RWPE2 (cell line): ENCODE results near the gene UBE2D3.

Source experiments
- ATAC-seq: fragments of 200-7000 bp; cut with Tn5 transposase; 3 replicates; pipeline ENCODE4 v1.9.1; 2021; ENCODE audit warnings: low read depth
- DNase-seq: peaks from one replicate; pipeline ENCODE4 v3.0.0-alpha.2; 2020; ENCODE audit warnings: low spot score
- H3K27ac ChIP-seq: fragments of 450-650 bp; 2 replicates; pipeline ENCODE4 v1.5.1; 2017; ENCODE audit warnings: mild to moderate bottlenecking; ENCODE audit not compliant: poor library complexity, severe bottlenecking
- H3K27me3 ChIP-seq: fragments of 250-450 bp; sonication (Bioruptor Pico); 2 replicates; pipeline ENCODE4 v1.5.1; 2021; ENCODE audit warnings: mild to moderate bottlenecking, moderate library complexity; ENCODE audit not compliant: insufficient read depth, poor library complexity, severe bottlenecking
- H3K36me3 ChIP-seq: fragments of 250-450 bp; sonication (Bioruptor Pico); 2 replicates; pipeline ENCODE4 v1.5.1; 2020; ENCODE audit warnings: low read depth, mild to moderate bottlenecking, moderate library complexity
- H3K4me1 ChIP-seq: fragments of 250-450 bp; sonication (Bioruptor Pico); 2 replicates; pipeline ENCODE4 v1.5.1; 2021; ENCODE audit warnings: mild to moderate bottlenecking, moderate library complexity; ENCODE audit not compliant: insufficient read depth, poor library complexity, severe bottlenecking
- H3K4me3 ChIP-seq: fragments of 250-450 bp; sonication (Bioruptor Pico); 2 replicates; pipeline ENCODE4 v1.5.1; 2021; ENCODE audit warnings: mild to moderate bottlenecking, moderate library complexity; ENCODE audit not compliant: severe bottlenecking
- H3K9me3 ChIP-seq: fragments of 250-450 bp; sonication (Bioruptor Pico); 2 replicates; pipeline ENCODE4 v1.5.1; 2021; ENCODE audit warnings: mild to moderate bottlenecking, moderate library complexity; ENCODE audit not compliant: severe bottlenecking
- CTCF ChIP-seq: fragments of 450-650 bp; IDR thresholded peaks from one replicate; pipeline ENCODE4 v1.5.1; 2017; ENCODE audit warnings: mild to moderate bottlenecking, moderate library complexity; ENCODE audit not compliant: poor library complexity, severe bottlenecking

Gene UBE2D3

DNA sequence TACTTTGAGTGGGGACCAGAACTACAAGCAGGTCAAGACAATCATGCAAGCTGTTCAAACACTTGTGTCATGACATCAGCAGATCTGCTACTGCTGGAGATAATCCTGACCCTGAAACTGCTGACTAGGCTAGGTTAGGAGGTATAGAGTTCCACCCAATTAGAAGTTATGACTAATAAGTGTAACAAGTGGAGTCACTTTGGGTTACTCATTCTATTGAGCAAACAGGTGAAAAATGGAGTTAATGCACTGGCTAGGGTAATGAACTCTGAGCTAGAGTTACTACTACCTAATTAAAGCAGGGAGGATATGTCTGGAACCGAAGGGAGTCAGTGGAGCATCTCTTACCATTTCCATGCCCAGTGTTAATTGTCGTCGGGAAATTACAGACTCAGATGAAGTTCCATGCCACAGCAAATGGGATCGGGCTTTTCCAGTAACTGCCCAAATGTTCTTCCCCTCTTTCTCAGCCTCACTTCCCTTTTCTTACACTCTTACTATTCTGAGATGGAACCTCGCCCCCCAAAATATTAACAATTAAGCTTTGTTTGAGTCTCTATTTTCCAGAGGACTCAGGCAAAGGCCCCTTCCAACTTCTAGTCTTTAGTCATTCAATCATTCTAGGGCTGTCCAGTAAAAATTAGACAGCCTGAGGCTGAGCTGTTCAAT is 46.7 kb downstream of the UBE2D3 start:
- H3K27me3 ChIP-seq = no peaks in the 10 kb centered on the region
- no peak for TF ChIP-seq CTCF
- DNase-seq = no peak

DNA sequence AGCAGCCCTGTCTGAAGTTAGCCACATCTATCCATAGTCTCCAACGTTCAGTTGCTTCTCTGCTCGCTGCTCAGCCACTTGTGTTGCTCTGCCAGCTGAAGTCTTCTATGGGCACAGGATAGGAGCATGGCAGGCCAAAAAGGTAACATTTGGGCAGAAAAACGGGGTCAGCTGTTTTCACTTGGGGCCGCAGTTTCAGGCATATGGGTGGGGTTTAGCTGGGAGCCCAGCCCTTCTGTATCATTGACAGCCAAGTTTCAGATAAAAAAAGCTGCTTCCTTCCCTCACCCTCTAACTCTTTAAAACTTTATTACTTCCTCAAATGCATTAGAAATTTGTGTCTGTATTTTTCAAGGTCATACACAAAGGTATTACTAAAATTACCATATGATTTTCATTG is 48.1 kb downstream of the UBE2D3 start:
- H3K36me3 ChIP-seq = no peaks in the 10 kb centered on the region
- no peak overlapping the region for H3K4me3 ChIP-seq
- no peak for DNase-seq
- peaks cover 11% of the 10 kb centered on the region for H3K4me1 ChIP-seq
- H3K27ac ChIP-seq = no peak overlapping the region
- H3K9me3 ChIP-seq = no peaks in the 10 kb centered on the region
- H3K27me3 ChIP-seq = no peaks in the 10 kb centered on the region
- no peak for ATAC-seq
- TF ChIP-seq CTCF = no peak

More for the DNA sequence above, 46.7 kb downstream of the UBE2D3 start:
- H3K36me3 ChIP-seq = no peaks in the 10 kb centered on the region
- no peaks in the 10 kb centered on the region for H3K9me3 ChIP-seq
- peak; percentile 96 for ATAC-seq
- H3K4me1 ChIP-seq = peaks cover 11% of the 10 kb centered on the region
- H3K4me3 ChIP-seq = no peak overlapping the region
- H3K27ac ChIP-seq = no peak overlapping the region

DNA sequence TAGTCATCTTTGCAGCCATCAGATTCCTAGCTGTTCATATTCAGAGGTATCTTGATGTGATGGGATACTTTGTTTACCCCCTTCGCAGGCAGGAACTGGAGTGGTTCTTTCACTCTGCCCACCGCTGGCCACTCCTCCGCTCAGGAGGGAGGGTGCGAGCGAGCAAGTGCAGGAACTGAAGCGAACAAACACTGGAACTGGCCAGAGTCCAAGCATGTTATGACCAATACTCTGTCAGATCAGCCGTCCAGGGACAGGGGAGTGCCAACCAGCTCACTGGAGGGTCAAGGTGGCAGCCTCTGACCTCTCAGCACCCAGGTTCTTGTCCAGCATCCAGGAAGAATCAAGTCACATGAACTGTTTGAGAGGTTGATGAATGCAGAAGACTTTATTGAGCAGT is 48.6 kb downstream of the UBE2D3 start:
- no peak for ATAC-seq

GRCh38 chr4:102775805-102776204 is 51.5 kb downstream of the UBE2D3 start:
- TF ChIP-seq CTCF = no peak
- H3K4me3 ChIP-seq = no peak overlapping the region
- H3K27ac ChIP-seq = no peak overlapping the region
- H3K27me3 ChIP-seq = no peaks in the 10 kb centered on the region
- ATAC-seq = no peak
- no peak for DNase-seq
- H3K4me1 ChIP-seq = peaks cover 8% of the 10 kb centered on the region
- no peaks in the 10 kb centered on the region for H3K9me3 ChIP-seq
- no peaks in the 10 kb centered on the region for H3K36me3 ChIP-seq

More for the DNA sequence above, 48.6 kb downstream of the UBE2D3 start:
- H3K36me3 ChIP-seq = no peaks in the 10 kb centered on the region
- DNase-seq = no peak
- no peak overlapping the region for H3K27ac ChIP-seq
- H3K4me3 ChIP-seq = no peak overlapping the region
- no peaks in the 10 kb centered on the region for H3K9me3 ChIP-seq
- no peak for TF ChIP-seq CTCF
- no peaks in the 10 kb centered on the region for H3K27me3 ChIP-seq
- H3K4me1 ChIP-seq = peaks cover 11% of the 10 kb centered on the region

DNA sequence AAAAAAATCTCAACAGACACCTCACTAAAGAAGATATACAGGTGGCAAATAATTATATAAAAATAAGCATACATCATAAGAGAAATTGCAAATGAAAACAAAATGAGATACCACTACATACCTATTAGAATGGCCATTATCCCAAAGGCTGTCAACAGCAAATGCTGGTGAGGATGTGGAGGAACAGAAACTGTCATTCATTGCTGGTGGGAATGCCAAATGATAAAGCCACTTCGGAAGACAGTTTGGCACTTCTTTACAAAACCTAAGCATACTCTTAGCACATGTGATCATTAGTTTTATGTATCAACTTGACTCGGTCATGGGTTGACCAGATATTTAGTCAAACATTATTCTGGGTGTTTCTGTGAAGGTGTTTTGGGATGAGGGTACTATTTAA is 53.1 kb downstream of the UBE2D3 start:
- Histone ChIP-seq H3K4me3 (no peak overlapping the region), H3K9me3 (no peaks in the 10 kb centered on the region), H3K36me3 (no peaks in the 10 kb centered on the region), H3K27ac (no peak overlapping the region), H3K27me3 (no peaks in the 10 kb centered on the region), H3K4me1 (no peaks in the 10 kb centered on the region)
- no peak for ATAC-seq
- TF ChIP-seq CTCF = no peak
- no peak for DNase-seq
